KMS-11 (cell line): ENCODE results near the gene TRIM58.

Source experiments
- H2AFZ ChIP-seq: fragments of 200-600 bp; sonication (generic); 2 replicates; pipeline ENCODE4 v1.6.1; 2016; ENCODE audit warnings: antibody characterized with exemption, mixed run types, low read depth
- H3K27ac ChIP-seq: fragments of 200-600 bp; sonication (generic); 2 replicates; pipeline ENCODE4 v1.6.1; 2016; ENCODE audit warnings: mild to moderate bottlenecking, mixed run types
- H3K27me3 ChIP-seq: fragments of 200-600 bp; sonication (generic); 2 replicates; pipeline ENCODE4 v1.6.1; 2017; ENCODE audit warnings: mild to moderate bottlenecking, low read depth, mixed run types, moderate library complexity; ENCODE audit not compliant: insufficient read depth
- H3K36me3 ChIP-seq: fragments of 200-600 bp; sonication (generic); 2 replicates; pipeline ENCODE4 v1.6.1; 2017; ENCODE audit warnings: mild to moderate bottlenecking, mixed run types; ENCODE audit not compliant: insufficient read depth
- H3K4me1 ChIP-seq: fragments of 200-600 bp; sonication (generic); 2 replicates; pipeline ENCODE4 v1.6.1; 2016; ENCODE audit warnings: mild to moderate bottlenecking, low read depth, mixed run types; ENCODE audit not compliant: poor library complexity, severe bottlenecking
- H3K4me2 ChIP-seq: fragments of 200-600 bp; sonication (generic); 2 replicates; pipeline ENCODE4 v1.7.0; 2016; ENCODE audit warnings: mild to moderate bottlenecking, mixed run types
- H3K4me3 ChIP-seq: fragments of 200-600 bp; sonication (generic); IDR thresholded peaks from 2 replicates; pipeline ENCODE4 v1.6.1; 2017; ENCODE audit warnings: low read depth, low read length, mixed read lengths; ENCODE audit not compliant: insufficient read depth
- H3K79me2 ChIP-seq: fragments of 200-600 bp; sonication (generic); 2 replicates; pipeline ENCODE4 v1.6.1; 2016; ENCODE audit warnings: low read depth, mixed run types; ENCODE audit not compliant: insufficient read depth
- H3K9ac ChIP-seq: fragments of 200-600 bp; sonication (generic); 2 replicates; pipeline ENCODE4 v1.6.1; 2016; ENCODE audit warnings: mild to moderate bottlenecking, mixed run types
- H4K20me1 ChIP-seq: fragments of 200-600 bp; sonication (generic); 2 replicates; pipeline ENCODE4 v1.6.1; 2016; ENCODE audit warnings: mild to moderate bottlenecking, mixed run types; ENCODE audit not compliant: insufficient read depth
- TF ChIP-seq, protein P1 (sequence below): fragments of 200-600 bp; sonication (generic); conservative IDR thresholded peaks from 2 replicates; pipeline ENCODE4 v1.6.1; 2017; ENCODE audit warnings: low read depth, mild to moderate bottlenecking, antibody characterized with exemption, low read length, moderate library complexity, mixed read lengths

The TRIM58 gene

DNA sequence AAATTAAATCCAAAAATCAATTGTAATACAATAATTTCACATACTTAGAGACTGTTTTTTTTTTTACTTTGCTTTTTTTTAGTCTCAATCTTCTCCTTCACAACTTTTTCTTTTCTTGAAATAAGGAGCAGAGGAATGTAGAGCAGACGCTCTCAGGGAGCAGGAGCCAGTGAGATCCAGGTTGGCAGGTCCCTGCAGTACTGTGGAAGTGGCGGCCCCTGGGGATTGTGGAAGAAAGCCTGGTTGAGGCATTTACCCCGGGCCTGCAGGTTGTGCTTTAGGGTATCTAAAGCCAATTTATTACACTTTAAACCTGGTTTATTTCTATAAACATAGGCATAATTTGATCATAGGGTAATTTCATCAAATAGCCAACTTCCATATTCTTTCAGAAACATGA is 67.0 kb downstream of the TRIM58 start:
- Histone ChIP-seq H3K9ac (no peak overlapping the region), H3K36me3 (no peaks in the 10 kb centered on the region), H2AFZ (no peak overlapping the region), H3K4me2 (no peak overlapping the region), H3K27ac (no peak overlapping the region), H3K4me3 (no peak overlapping the region), H4K20me1 (no peaks in the 10 kb centered on the region), H3K79me2 (no peaks in the 10 kb centered on the region), H3K4me1 (no peaks in the 10 kb centered on the region), H3K27me3 (no peaks in the 10 kb centered on the region)
- TF ChIP-seq, protein P1, sequence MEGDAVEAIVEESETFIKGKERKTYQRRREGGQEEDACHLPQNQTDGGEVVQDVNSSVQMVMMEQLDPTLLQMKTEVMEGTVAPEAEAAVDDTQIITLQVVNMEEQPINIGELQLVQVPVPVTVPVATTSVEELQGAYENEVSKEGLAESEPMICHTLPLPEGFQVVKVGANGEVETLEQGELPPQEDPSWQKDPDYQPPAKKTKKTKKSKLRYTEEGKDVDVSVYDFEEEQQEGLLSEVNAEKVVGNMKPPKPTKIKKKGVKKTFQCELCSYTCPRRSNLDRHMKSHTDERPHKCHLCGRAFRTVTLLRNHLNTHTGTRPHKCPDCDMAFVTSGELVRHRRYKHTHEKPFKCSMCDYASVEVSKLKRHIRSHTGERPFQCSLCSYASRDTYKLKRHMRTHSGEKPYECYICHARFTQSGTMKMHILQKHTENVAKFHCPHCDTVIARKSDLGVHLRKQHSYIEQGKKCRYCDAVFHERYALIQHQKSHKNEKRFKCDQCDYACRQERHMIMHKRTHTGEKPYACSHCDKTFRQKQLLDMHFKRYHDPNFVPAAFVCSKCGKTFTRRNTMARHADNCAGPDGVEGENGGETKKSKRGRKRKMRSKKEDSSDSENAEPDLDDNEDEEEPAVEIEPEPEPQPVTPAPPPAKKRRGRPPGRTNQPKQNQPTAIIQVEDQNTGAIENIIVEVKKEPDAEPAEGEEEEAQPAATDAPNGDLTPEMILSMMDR, result no peak

- Histone ChIP-seq H3K4me3 (no peak within 1 kb of the TSS), H3K27ac (no peak within 1 kb of the TSS), H3K36me3 (no peaks in the 10 kb centered on the region), H3K4me1 (no peaks in the 10 kb centered on the region), H3K9ac (no peak within 1 kb of the TSS), H4K20me1 (no peaks in the 10 kb centered on the region), H3K4me2 (no peak within 1 kb of the TSS), H3K27me3 (no peaks in the 10 kb centered on the region), H3K79me2 (no peaks in the 10 kb centered on the region), H2AFZ (no peak within 1 kb of the TSS)
- TF ChIP-seq, protein P1, result no peak
Observed at GRCh38 chr1:247924868-247925267, 67.9 kb downstream of the TRIM58 start, which contains the start of gene OR2AJ1. Gene OR2AJ1, plus strand, starts transcription at chr1:247924889. Its CDS starts 8,880 bp downstream, at chr1:247933769.
